ENCODE data around the gene PDE11A.

PDE11A gene

DNA sequence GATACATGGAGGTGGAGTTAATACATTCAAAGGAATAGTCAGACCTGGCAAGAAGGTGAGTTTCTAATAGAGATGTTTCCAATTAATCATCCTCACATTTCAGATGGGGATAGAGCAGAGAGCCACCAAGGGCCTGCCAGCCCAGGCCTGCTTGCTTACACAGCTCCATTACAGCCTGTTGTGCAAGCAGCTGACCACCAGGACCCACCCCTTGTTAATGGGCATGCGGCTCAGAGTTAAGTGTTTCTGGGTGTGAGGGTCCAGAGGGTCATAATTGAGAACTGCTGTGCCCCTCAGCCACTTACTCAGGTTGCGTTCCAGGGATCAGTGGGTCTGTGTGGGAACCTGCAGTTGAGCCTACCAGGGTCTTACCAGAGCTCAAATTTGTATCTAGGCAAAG lies 480.2 kb downstream of the PDE11A start:
- no peak for DNase-seq

DNA sequence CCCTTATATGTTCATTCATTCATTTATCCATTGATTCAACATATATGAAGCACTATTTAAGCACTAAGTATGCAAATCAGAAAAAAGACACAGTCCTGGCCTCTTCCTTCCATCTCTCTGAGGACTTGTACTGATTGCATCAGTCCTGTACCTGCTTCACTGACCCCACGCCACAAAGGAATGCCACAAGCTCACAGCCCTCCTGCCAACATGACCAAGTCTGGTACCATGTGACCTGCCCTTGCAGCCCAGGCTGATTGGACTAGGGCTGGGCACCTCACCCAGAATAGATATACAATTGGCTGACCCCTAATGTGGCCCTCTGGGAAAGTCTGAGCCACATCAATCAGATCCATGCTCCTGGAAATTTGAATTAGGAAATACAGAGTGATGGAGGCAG lies 483.4 kb downstream of the PDE11A start:
- DNase-seq = no peak

DNA sequence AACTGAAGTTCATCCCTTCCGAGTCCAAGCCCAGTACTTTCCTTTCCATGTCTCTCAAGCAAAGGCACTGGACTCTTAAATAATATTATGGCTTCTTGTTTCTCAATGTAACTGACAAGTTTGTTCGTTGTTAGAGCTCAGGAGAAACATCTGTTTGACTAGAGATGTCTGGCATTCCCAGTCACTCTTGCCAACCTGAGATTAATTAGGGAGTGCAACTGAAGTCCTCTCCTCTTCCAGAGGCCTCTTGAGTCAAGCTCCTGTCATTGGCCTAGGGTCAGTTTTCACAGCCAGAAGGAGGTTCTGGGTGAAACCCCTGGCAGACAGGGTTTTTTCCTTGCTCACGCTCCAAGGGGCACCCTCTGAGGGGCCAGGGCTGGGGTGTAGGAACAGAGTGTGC lies 483.9 kb downstream of the PDE11A start:
- no peak for DNase-seq

DNA sequence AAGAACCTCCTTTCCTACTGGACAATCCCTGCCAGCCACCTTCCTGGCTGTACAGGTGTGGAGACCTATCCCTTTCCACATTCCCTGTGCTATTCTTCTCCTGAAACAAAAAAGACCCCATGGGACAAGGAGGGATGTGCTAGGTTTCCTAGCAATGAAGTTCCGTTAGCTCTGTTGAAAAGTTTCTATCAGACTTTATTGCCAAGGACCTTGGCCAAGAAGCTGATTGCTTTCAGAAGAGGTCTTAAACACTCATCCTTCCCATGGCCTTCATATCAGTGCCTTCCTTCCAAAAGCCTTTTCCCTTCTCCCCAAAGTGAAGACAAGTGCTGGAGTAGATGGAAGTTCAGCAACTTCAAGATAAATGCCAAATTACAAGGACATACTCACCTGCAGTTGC lies 485.2 kb downstream of the PDE11A start:
- no peak for DNase-seq

DNA sequence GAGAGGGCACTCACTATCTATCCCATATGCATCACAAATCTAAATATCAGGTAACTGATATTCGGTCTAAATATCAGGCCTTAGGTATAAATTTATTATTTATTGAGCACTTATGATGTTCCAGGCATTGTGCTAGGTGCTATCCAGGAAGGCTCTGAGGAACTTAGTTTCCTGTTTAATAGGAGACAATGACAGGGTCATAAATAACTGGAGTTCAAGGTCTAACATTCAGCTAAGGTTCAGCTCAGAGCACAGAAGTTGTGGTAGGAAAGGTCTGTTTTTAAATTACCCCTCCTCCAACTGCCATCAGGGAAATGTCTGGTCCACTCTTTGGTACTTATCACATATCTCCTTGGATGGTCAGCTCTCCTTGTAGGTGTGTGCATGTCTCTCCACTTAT lies 486.4 kb downstream of the PDE11A start:
- no peak for DNase-seq

DNA sequence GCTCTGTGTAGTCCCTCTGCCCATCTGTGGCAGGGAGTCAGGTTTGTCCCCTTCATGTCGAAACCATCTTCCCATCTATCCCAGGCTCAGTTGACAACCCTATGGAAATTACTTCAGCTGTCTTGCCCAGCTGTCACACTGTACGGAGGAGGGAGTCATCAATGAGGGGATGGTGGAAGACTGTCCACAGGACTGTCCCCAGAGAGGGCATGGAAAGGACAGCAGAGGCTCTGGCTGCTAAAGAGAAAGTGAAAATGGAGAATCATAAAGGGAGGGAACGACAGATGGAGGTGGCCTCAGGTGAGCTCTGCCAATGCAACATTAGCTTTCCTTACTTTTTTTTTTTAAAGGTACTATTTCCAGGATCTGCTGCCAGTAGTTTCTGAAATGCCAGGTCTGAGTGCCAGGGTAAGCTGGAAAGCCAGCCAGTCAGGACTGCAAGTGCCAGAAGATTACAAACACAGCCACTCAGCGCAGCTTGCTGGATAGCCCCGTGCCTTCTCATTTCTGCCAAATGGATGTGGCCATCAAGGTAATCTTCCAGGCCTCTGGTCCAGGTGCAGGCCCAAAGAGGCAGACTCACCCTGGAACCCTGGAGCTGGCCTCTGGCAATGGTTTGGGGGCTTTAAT lies 487.2 kb downstream of the PDE11A start:
- no peak for DNase-seq

DNA sequence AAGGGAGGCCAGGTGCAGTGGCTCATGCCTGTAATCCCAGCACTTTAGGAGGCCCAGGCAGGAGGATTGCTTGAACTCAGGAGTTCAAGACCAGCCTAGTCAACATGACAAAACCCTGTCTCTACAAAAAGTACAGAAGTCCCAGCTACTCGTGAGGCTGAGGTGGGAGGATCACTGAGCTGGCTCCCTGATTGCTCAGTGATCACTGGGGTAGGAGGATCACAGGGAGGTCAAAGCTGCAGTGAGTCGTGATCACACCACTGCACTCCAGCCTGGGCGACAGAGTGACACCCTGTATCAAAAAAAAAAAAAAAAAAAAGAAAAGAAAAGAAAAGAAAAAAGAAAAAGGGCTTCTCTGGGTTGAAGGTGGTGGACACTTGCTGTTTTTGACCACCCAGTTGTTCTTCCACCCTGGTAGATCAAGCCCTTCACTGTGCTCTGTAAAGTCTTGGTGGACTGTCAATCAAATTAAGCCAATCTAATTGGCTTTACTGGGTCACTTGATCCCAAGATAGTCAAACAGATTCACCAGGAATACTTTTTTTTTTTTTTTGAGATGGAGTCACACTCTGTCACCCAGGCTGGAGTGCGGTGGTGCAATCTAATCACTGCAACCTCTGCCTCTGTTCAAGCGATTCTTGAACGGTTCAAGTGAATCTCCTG lies 488.4 kb downstream of the PDE11A start:
- no peak for DNase-seq

DNA sequence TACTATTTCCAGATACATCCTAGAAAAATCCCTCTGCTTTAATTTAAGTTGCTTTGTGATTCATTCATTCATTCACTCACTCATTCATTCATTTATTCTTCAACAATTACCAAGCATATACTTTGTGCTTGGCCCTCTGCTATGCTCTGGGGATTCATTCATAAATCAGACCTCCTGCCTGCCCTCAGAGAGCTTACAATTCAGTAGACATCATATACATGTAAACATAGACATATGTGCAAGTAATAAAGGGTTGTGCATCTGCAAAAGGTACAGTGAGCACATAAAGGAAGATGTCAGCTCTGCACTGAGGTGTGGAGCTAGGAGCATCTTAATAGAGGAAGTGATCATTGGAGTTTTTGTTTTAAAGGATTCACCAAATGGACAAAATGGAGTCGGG lies 490.6 kb downstream of the PDE11A start:
- no peak for DNase-seq

DNA sequence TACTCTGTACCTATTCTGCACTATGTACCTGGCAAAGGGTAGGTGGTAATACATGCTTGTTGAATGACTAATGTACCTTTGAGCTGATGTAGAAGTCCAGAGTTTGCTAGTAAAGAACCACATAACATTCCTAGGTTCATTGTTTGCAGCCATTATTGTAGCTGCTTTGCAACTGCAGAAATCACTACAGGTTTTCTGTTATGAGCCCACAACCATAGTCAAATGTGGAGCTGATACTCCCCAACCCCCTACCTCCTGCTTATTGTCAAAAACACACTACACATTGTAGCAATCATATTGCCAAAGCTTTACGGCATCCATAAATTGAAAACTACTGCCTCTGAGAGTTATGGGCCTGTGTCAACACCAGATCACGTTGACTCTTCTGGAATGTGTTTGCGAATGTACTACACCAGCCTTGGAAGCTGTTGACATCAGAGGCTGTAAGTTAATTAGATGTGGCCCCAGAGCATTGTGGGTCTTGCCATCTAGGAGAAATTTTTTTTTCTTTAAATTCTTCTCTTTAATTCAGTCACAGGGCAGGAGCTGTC lies 493.0 kb downstream of the PDE11A start:
- no peak for DNase-seq

DNA sequence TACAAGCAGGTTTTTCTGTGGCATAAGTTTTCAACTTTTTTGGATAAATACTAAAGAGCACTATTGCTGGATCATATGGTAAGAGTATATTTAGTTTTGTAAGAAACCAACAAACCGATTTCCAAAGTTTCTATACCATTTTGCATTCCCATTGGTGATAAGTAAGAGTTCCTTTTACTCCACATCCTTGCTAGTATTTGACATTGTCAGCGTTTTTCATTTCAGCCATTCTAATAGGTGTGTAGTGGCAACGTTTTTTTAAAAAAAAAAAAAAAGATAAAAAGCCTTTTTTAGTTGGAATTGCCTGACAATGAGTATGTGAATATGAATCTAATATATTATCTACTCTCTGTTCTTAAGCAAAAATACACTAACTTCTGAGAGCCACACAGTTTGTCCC lies 494.1 kb downstream of the PDE11A start:
- no peak for DNase-seq

DNA sequence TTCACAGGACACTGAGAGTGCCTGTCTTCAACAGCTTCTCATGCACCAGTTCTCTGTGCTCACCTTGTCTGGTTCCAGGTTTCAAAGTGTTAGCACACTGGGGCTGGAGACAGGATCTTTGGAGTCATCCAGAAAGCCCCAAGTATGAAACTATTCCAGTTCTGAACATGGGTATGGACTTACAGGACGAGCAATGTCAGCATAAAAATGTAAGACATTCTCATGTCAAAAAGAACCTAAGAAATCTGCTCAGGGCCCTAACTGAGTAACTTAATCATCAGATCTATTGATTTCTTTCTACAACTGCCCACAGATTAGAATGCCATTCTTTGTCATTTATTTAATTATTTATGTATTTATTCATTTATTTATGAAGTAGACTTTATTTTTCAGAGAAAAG lies 495.5 kb downstream of the PDE11A start:
- DNase-seq = no peak

DNA sequence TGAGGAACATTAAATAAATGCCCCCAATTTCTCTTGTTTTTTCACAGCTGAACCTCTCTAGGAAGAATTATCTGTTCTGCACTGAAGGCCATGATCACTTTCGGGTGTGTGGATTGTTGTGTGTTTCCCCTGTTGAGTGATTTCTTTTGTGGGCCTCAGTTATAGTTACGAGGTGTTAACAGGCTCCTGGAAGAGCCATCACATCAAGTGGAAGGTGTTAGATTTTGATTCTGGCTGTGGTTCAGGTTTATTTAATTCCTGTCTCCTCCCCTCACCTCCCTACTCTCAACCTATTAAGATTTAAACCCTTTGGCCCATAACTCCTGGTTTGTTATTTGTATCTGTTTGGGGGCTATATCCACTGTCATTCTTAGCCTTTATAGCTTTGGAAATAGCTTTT lies 497.2 kb downstream of the PDE11A start:
- DNase-seq = no peak

DNA sequence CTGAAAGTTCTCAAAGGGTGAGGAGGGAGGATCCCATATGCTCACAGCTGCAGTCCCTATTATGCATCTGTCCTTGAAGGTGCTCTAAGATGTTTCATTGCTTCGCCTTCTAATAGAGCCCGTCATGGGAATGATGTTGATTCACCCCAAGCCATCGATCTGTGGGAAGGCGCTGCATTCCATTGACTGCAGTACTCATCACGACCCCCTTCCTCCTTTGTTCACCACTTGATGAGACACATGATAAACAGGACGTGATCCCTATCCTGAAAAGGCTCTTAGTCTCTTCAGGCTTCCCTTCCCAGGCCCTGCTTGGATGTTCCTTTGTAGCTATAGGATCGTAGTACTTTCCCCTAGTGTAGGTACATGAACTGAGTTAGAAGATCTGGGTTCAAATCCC lies 498.2 kb downstream of the PDE11A start:
- no peak for DNase-seq

Measured in T-helper 2 cell (primary cell).